DND-41 (cell line): ENCODE measurements around the gene LAMA2.
"Not testable (repeated sequence)": the region's sequence is repeated elsewhere in the genome, so short reads cannot be mapped to it uniquely, and the experiment has no call there.

Experiments used
- ATAC-seq: fragments of 200-7000 bp; cut with Tn5 transposase; 3 replicates; pipeline ENCODE4 v1.9.1; 2021; ENCODE audit warnings: low read depth; ENCODE audit not compliant: insufficient read depth
- DNase-seq: peaks from one replicate; pipeline ENCODE4 v3.0.0-alpha.2; 2020
- H2AFZ ChIP-seq: 2 replicates; pipeline ENCODE4 v1.6.0; 2012; ENCODE audit warnings: low read depth, low read length
- H3K27ac ChIP-seq: 2 replicates; pipeline ENCODE4 v1.5.1; 2012; ENCODE audit warnings: low read length, inconsistent platforms
- H3K27me3 ChIP-seq: fragments of 200-600 bp; sonication (generic); 2 replicates; pipeline ENCODE4 v1.6.0; 2012; ENCODE audit warnings: low read length, mild to moderate bottlenecking, inconsistent platforms; ENCODE audit not compliant: insufficient read depth, poor library complexity
- H3K36me3 ChIP-seq: 2 replicates; pipeline ENCODE4 v1.5.1; 2012; ENCODE audit warnings: low read length, inconsistent platforms; ENCODE audit not compliant: insufficient read depth
- H3K4me1 ChIP-seq: 2 replicates; pipeline ENCODE4 v1.5.1; 2012; ENCODE audit warnings: mild to moderate bottlenecking, low read length; ENCODE audit not compliant: insufficient read depth
- H3K4me2 ChIP-seq: 2 replicates; pipeline ENCODE4 v1.6.0; 2012; ENCODE audit warnings: mild to moderate bottlenecking, moderate library complexity, low read length, inconsistent platforms; ENCODE audit not compliant: insufficient read depth
- H3K4me3 ChIP-seq, 2 experiments: fragments of 200-600 bp in 1 of 2; shearing (Covaris generic) in 1 of 2; 2 replicates each; pipeline ENCODE4 v1.5.1; 2012 to 2016; ENCODE audit warnings: inconsistent platforms in 2 of 2, low read length in 2 of 2, mild to moderate bottlenecking in 2 of 2, low read depth in 1 of 2, moderate library complexity in 1 of 2
- H3K79me2 ChIP-seq: 2 replicates; pipeline ENCODE4 v1.6.0; 2012; ENCODE audit warnings: low read length, inconsistent platforms; ENCODE audit not compliant: insufficient read depth
- H3K9ac ChIP-seq: 2 replicates; pipeline ENCODE4 v1.6.0; 2012; ENCODE audit warnings: low read depth, mild to moderate bottlenecking, inconsistent platforms, low read length, moderate library complexity
- H3K9me3 ChIP-seq: 2 replicates; pipeline ENCODE4 v1.5.1; 2012; ENCODE audit warnings: low read length, moderate library complexity, mild to moderate bottlenecking, inconsistent platforms; ENCODE audit not compliant: insufficient read depth, severe bottlenecking
- H4K20me1 ChIP-seq: 2 replicates; pipeline ENCODE4 v1.6.0; 2012; ENCODE audit warnings: low read length; ENCODE audit not compliant: insufficient read depth
- CTCF ChIP-seq: IDR thresholded peaks from 2 replicates; pipeline ENCODE4 v1.5.1; 2012; ENCODE audit warnings: borderline replicate concordance, low read length, moderate library complexity, mild to moderate bottlenecking; ENCODE audit not compliant: poor library complexity, severe bottlenecking; ENCODE audit errors: extremely low read depth
- EZH2 ChIP-seq: IDR thresholded peaks from 3 replicates; pipeline ENCODE4 v1.6.1; 2012; ENCODE audit warnings: borderline replicate concordance, low read depth, mild to moderate bottlenecking, moderate library complexity, low read length, inconsistent platforms; ENCODE audit not compliant: severe bottlenecking

Gene LAMA2

GRCh38 chr6:129162605-129163004, 279.7 kb downstream of the LAMA2 start:
- no peaks in the 10 kb centered on the region for H3K79me2 ChIP-seq
- H3K4me1 ChIP-seq: no peaks in the 10 kb centered on the region
- TF ChIP-seq CTCF: no peak
- no peak for TF ChIP-seq EZH2
- H3K4me3 ChIP-seq: no peak overlapping the region
- H3K4me2 ChIP-seq: no peak overlapping the region
- no peak for DNase-seq
- H2AFZ ChIP-seq: no peak overlapping the region
- no peak for ATAC-seq
- no peaks in the 10 kb centered on the region for H3K36me3 ChIP-seq
- no peak overlapping the region for H3K9ac ChIP-seq
- no peaks in the 10 kb centered on the region for H3K27me3 ChIP-seq
- H3K27ac ChIP-seq: no peak overlapping the region
- no peaks in the 10 kb centered on the region for H4K20me1 ChIP-seq
- no peaks in the 10 kb centered on the region for H3K9me3 ChIP-seq

GRCh38 chr6:129163551-129163950, 280.6 kb downstream of the LAMA2 start:
- Histone ChIP-seq H3K4me3 (no peak overlapping the region), H2AFZ (no peak overlapping the region), H3K4me1 (no peaks in the 10 kb centered on the region), H3K4me2 (no peak overlapping the region), H3K79me2 (no peaks in the 10 kb centered on the region), H3K36me3 (no peaks in the 10 kb centered on the region), H3K27ac (no peak overlapping the region), H3K9me3 (no peaks in the 10 kb centered on the region), H3K27me3 (no peaks in the 10 kb centered on the region), H4K20me1 (no peaks in the 10 kb centered on the region), H3K9ac (no peak overlapping the region)
- TF ChIP-seq CTCF: no peak
- no peak for TF ChIP-seq EZH2
- DNase-seq (no peak), ATAC-seq (no peak)

GRCh38 chr6:129164032-129164431, 281.1 kb downstream of the LAMA2 start:
- H2AFZ ChIP-seq: no peak overlapping the region
- H3K27me3 ChIP-seq: no peaks in the 10 kb centered on the region
- H3K9me3 ChIP-seq: no peaks in the 10 kb centered on the region
- H3K36me3 ChIP-seq: no peaks in the 10 kb centered on the region
- H3K27ac ChIP-seq: no peak overlapping the region
- H4K20me1 ChIP-seq: no peaks in the 10 kb centered on the region
- ATAC-seq (no peak), DNase-seq (no peak)
- no peak overlapping the region for H3K4me3 ChIP-seq
- TF ChIP-seq EZH2 (no peak), CTCF (no peak)
- no peak overlapping the region for H3K9ac ChIP-seq
- no peak overlapping the region for H3K4me2 ChIP-seq
- H3K4me1 ChIP-seq: no peaks in the 10 kb centered on the region
- H3K79me2 ChIP-seq: no peaks in the 10 kb centered on the region

GRCh38 chr6:129172279-129172995, 289.5 kb downstream of the LAMA2 start:
- H3K4me2 ChIP-seq, H3K9me3 ChIP-seq, H3K27ac ChIP-seq, H2AFZ ChIP-seq, H3K9ac ChIP-seq, DNase-seq, H3K27me3 ChIP-seq, H3K4me3 ChIP-seq, ATAC-seq, H3K4me1 ChIP-seq, H3K79me2 ChIP-seq, H3K36me3 ChIP-seq, H4K20me1 ChIP-seq: not testable (repeated sequence)
